PC-9 (cell line): ENCODE measurements around the gene CATSPER4. TPM values are rescaled to one million over a fixed set of nuclear protein-coding genes. Genes with fewer than 3 reads are reported as not detected.

Experiments
- BruUV-seq: library from RNA; stranded (reverse); fragments of 400-500 nt; replicated peaks from 2 replicates; lab custom pipeline; 2021; lab: Mats Ljungman, UMichigan
- CTCF ChIA-PET: fragments of 300-600 bp; sonication (Branson Sonifier 250); formaldehyde crosslinking; loops from one replicate; lab custom pipeline; 2022; ENCODE audit warnings: antibody characterized with exemption; lab: Charles Lee
- POLR2A ChIA-PET: fragments of 300-600 bp; sonication (Branson Sonifier 250); formaldehyde crosslinking; loops from one replicate; lab custom pipeline; 2022; ENCODE audit warnings: antibody characterized with exemption; ENCODE audit not compliant: unreplicated experiment; lab: Charles Lee
- DNase-seq, 2 experiments: peaks; one replicate each; pipeline versions ENCODE4 v3.0.0 to v3.0.0-alpha.2; 2015 to 2022; ENCODE audit warnings: mixed read lengths in 1 of 2
- H2AFZ ChIP-seq: fragments of 200-600 bp; sonication (generic); 2 replicates; pipeline ENCODE4 v1.8.1; 2017; ENCODE audit warnings: antibody characterized with exemption
- H3F3A ChIP-seq: fragments of 200-600 bp; sonication (generic); 2 replicates; pipeline ENCODE4 v1.8.1; 2017; ENCODE audit warnings: antibody characterized with exemption, mild to moderate bottlenecking, low read depth; ENCODE audit not compliant: insufficient read depth
- H3K27ac ChIP-seq: fragments of 200-600 bp; sonication (generic); 2 replicates; pipeline ENCODE4 v1.6.1; 2016; ENCODE audit warnings: mixed run types
- H3K27me3 ChIP-seq: fragments of 200-600 bp; sonication (generic); 2 replicates; pipeline ENCODE4 v1.6.1; 2016; ENCODE audit warnings: low read depth, mixed run types; ENCODE audit not compliant: insufficient read depth
- H3K36me3 ChIP-seq: fragments of 200-600 bp; sonication (generic); 2 replicates; pipeline ENCODE4 v1.6.1; 2016; ENCODE audit warnings: low read depth, mixed run types
- H3K4me1 ChIP-seq: fragments of 200-600 bp; sonication (generic); replicated peaks from 2 replicates; pipeline ENCODE4 v1.6.1; 2016; ENCODE audit warnings: mixed run types; ENCODE audit not compliant: insufficient read depth
- H3K4me2 ChIP-seq: fragments of 200-600 bp; sonication (generic); 2 replicates; pipeline ENCODE4 v1.6.1; 2017; ENCODE audit warnings: mixed run types
- H3K4me3 ChIP-seq: fragments of 200-600 bp; sonication (generic); 2 replicates; pipeline ENCODE4 v1.6.1; 2016; ENCODE audit warnings: mixed run types
- H3K79me2 ChIP-seq: fragments of 200-600 bp; sonication (generic); 2 replicates; pipeline ENCODE4 v1.6.1; 2017; ENCODE audit warnings: low read depth, mixed run types
- H3K9me2 ChIP-seq: fragments of 200-600 bp; sonication (generic); 2 replicates; pipeline ENCODE4 v1.8.1; 2017; ENCODE audit warnings: mild to moderate bottlenecking; ENCODE audit not compliant: insufficient read depth
- H3K9me3 ChIP-seq: fragments of 200-600 bp; sonication (generic); 2 replicates; pipeline ENCODE4 v1.8.1; 2016; ENCODE audit warnings: low read depth; ENCODE audit not compliant: insufficient read depth
- H4K20me1 ChIP-seq: fragments of 200-600 bp; sonication (generic); 2 replicates; pipeline ENCODE4 v1.8.1; 2017; ENCODE audit not compliant: insufficient read depth
- EZH2 ChIP-seq: fragments of 200-600 bp; sonication (generic); IDR thresholded peaks from 2 replicates; pipeline ENCODE4 v1.8.0; 2017; ENCODE audit warnings: antibody characterized with exemption, low read depth
- intact Hi-C: fragments of 100-400 bp; cut with micrococcal nuclease; formaldehyde crosslinking; loops from one replicate; pipeline ENCODE4 v1.10.0; 2022; ENCODE audit not compliant: unreplicated experiment
- total RNA-seq: library from RNA; stranded (reverse); gene quantifications from 2 replicates; pipeline ENCODE4 v1.2.3, GENCODE V29; 2021
- TF ChIP-seq, protein P1 (sequence below): fragments of 200-600 bp; sonication (generic); conservative IDR thresholded peaks from 2 replicates; pipeline ENCODE4 v1.6.1; 2017; ENCODE audit warnings: mixed run types, antibody characterized with exemption, mild to moderate bottlenecking, moderate library complexity

CATSPER4 gene
- total RNA-seq, 1 experiment from 2014 or later: 0.24 TPM

DNA sequence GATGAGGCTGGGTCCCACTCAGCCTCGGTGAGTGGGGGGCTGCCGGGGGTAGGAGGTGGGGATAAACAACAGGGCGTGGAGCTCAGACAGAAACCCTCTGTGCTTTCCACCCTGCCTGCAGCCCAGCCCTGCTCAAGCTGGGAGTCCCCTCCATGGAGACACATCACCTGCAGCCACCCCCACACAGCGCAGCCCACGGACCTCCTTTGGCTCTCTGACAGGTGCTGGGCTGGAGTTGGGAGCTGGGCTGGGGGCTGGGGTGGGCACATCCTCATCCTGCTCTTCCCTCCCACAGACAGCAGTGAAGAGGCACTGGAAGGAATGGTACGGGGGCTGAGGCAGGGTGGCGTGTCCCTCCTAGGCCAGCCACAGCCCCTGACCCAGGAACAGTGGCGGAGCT lies 1.9 kb upstream of the CATSPER4 start:
- intact Hi-C loops: no loop called here
- no peak overlapping the region for H3K27ac ChIP-seq
- TF ChIP-seq EZH2: no peak
- TF ChIP-seq, protein P1, sequence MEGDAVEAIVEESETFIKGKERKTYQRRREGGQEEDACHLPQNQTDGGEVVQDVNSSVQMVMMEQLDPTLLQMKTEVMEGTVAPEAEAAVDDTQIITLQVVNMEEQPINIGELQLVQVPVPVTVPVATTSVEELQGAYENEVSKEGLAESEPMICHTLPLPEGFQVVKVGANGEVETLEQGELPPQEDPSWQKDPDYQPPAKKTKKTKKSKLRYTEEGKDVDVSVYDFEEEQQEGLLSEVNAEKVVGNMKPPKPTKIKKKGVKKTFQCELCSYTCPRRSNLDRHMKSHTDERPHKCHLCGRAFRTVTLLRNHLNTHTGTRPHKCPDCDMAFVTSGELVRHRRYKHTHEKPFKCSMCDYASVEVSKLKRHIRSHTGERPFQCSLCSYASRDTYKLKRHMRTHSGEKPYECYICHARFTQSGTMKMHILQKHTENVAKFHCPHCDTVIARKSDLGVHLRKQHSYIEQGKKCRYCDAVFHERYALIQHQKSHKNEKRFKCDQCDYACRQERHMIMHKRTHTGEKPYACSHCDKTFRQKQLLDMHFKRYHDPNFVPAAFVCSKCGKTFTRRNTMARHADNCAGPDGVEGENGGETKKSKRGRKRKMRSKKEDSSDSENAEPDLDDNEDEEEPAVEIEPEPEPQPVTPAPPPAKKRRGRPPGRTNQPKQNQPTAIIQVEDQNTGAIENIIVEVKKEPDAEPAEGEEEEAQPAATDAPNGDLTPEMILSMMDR: no peak
- CTCF ChIA-PET: interaction anchor here (0.5 kb wide), 1 partner anchor 87 kb away, joined by 3 read pairs; no protein-coding TSS in a partner anchor
- no peak overlapping the region for H3K4me3 ChIP-seq
- H4K20me1 ChIP-seq: no peaks in the 10 kb centered on the region
- POLR2A ChIA-PET: no interaction called here
- H3K36me3 ChIP-seq: 0 out of 2 replicates have a peak, but pooled peaks cover 6% of the 10 kb centered on the region
- no peak overlapping the region for H2AFZ ChIP-seq
- H3K4me1 ChIP-seq: no peaks in the 10 kb centered on the region
- no peak overlapping the region for H3K4me2 ChIP-seq
- H3K79me2 ChIP-seq: no peaks in the 10 kb centered on the region
- no peaks in the 10 kb centered on the region for H3K27me3 ChIP-seq
- no peaks in the 10 kb centered on the region for H3K9me3 ChIP-seq
- H3K9me2 ChIP-seq: no peaks in the 10 kb centered on the region
- BruUV-seq: no TSS peak
- DNase-seq: no peak
- no peaks in the 10 kb centered on the region for H3F3A ChIP-seq

DNA sequence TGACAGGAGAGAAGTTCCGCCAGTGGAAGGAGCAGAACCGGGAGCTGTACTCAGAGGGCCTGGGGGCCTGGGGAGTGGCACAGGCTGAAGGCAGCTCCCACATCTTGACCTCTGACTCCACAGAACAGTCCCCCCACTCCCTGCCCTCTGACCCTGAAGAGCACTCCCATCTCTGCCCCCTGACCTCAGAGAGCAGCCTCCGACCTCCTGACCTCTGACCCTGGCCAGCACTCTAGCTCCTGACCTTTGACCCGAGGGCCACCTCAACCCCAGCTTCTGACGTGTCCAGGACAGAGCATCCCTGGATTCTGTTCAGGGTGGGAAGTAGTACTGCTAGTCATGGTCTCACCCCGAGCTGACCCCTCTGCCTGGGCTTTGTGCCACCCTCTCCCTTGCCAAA lies 1.1 kb upstream of the CATSPER4 start:
- BruUV-seq: no TSS peak

DNA sequence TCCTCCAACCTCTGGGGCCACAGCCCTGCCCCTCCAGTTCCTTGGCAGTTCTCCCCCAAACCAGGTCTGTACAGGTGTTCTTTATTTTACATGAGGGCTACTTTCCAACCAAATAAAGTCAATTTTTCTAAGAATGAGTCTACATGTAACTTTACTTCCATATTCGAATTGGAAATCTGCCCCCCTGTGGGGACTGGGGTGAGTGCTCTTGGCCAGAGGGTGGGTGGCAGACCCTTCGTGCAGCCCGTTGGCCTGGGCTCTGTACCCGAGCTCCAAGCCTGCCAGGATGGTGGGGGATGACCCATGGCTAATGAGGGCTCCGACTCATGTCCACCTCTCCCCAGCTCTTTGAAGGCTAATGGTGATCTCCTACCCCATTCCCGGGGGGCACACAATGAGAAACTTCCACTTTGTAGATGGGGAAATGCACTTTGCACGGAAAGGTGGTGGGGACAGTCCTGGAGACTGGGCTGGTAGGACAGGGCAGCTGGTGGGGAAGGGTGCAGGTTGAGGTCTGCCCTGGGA lies 589 bp upstream of the CATSPER4 start:
- BruUV-seq: no TSS peak
- intact Hi-C loops: no loop called here
- TF ChIP-seq, protein P1: no peak
- TF ChIP-seq EZH2: no peak
- no peak for DNase-seq
- no peaks in the 10 kb centered on the region for H3K9me3 ChIP-seq
- H3K79me2 ChIP-seq: no peaks in the 10 kb centered on the region
- no peak overlapping the region for H2AFZ ChIP-seq
- no peak overlapping the region for H3K4me3 ChIP-seq
- no peak overlapping the region for H3K4me2 ChIP-seq
- no peaks in the 10 kb centered on the region for H3K27me3 ChIP-seq
- H3F3A ChIP-seq: no peaks in the 10 kb centered on the region
- CTCF ChIA-PET: interaction anchor here (1.0 kb wide), 1 partner anchor 43 kb away, joined by 5 read pairs; no protein-coding TSS in a partner anchor
- H3K27ac ChIP-seq: no peak overlapping the region
- no peaks in the 10 kb centered on the region for H3K4me1 ChIP-seq
- POLR2A ChIA-PET: interaction anchor here (0.7 kb wide), 2 partner anchors 42 to 45 kb away, joined by 3 to 4 read pairs; no protein-coding TSS in a partner anchor
- no peaks in the 10 kb centered on the region for H4K20me1 ChIP-seq
- no peaks in the 10 kb centered on the region for H3K9me2 ChIP-seq
- 0 out of 2 replicates have a peak, but pooled peaks cover 3% of the 10 kb centered on the region for H3K36me3 ChIP-seq

More for the DNA sequence above, 1.1 kb upstream of the CATSPER4 start:
- Histone ChIP-seq H4K20me1 (no peaks in the 10 kb centered on the region), H3K36me3 (0 out of 2 replicates have a peak, but pooled peaks cover 6% of the 10 kb centered on the region), H3K27me3 (no peaks in the 10 kb centered on the region), H3K9me3 (no peaks in the 10 kb centered on the region), H3K4me1 (no peaks in the 10 kb centered on the region), H3K79me2 (no peaks in the 10 kb centered on the region), H2AFZ (no peak overlapping the region), H3F3A (no peaks in the 10 kb centered on the region), H3K4me2 (no peak overlapping the region), H3K4me3 (no peak overlapping the region), H3K9me2 (no peaks in the 10 kb centered on the region), H3K27ac (no peak overlapping the region)
- POLR2A ChIA-PET: interaction anchor here (0.7 kb wide), 1 partner anchor 42 kb away, joined by 3 read pairs; no protein-coding TSS in a partner anchor
- CTCF ChIA-PET: no interaction called here
- no peak for DNase-seq
- TF ChIP-seq EZH2: no peak
- TF ChIP-seq, protein P1: no peak
- intact Hi-C loops: no loop called here
